Measurements from ENCODE around the gene ICAM3. TPM values are rescaled to one million over a fixed set of nuclear protein-coding genes. Genes with fewer than 3 reads are reported as not detected.

The ICAM3 gene
- total RNA-seq, 1 donor = 3.6 TPM

GRCh38 chr19:10318807-10319682 is 20.4 kb downstream of the ICAM3 start:
- Histone ChIP-seq H3K36me3 (ENCODE audit: insufficient read depth, low read length) (peaks cover 49% of the 10 kb centered on the region), H3K4me3 (ENCODE audit: insufficient read depth, low read length) (no peak overlapping the region), H3K4me2 (ENCODE audit: insufficient read depth, low read length) (no peak overlapping the region), H4K20me1 (ENCODE audit: insufficient read depth, low read length) (peaks cover 2% of the 10 kb centered on the region), H3K79me2 (ENCODE audit: insufficient read depth, low read length) (peaks cover 14% of the 10 kb centered on the region), H2AFZ (ENCODE audit: low read length) (no peak overlapping the region), H3K27me3 (ENCODE audit: insufficient read depth, low read length) (no peaks in the 10 kb centered on the region), H3K4me1 (ENCODE audit: insufficient read depth, low read length) (no peaks in the 10 kb centered on the region), H3K27ac (ENCODE audit: low read depth, low read length) (no peak overlapping the region), H3K9me3 (ENCODE audit: low read depth, low read length) (no peaks in the 10 kb centered on the region)
- peak; percentile 18 for DNase-seq (ENCODE audit: insufficient read length, low spot score, missing footprints)
- TF ChIP-seq CTCF (IDR thresholded peaks at IDR 0.05; ENCODE audit: extremely low read depth, low read depth, low read length) = no peak

DNA sequence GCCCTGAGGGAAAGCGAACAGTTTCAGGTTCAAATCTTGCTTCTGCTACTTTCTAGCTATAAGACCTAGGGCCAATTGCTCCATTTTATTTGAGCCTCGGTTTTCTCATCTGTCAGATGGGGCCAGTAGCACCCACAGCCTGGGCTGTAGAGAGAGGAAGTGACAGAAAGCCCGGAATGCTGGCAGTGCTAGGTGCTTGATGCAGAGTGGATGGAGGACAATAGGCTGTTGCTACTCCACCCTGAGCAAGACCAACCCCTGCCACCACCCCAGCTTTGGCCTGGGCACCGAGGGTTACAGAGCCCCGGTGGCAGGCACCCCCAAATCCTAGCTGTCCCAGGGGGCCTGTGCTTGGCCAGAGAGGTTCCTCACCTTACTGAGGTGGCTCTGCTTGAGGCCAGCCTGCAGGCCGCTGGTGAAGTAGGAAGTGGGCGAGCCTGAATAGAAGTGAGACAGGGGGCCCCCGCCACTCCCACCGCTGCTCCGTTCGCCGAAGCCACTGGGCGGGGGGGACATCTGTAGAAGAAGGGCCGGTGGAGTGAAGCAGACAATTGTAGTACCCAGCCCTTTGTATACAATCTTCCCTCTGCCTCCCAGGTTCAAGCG is 21.5 kb downstream of the ICAM3 start:
- Histone ChIP-seq H2AFZ (ENCODE audit: low read length) (no peak overlapping the region), H3K36me3 (ENCODE audit: insufficient read depth, low read length) (peaks cover 44% of the 10 kb centered on the region), H3K4me1 (ENCODE audit: insufficient read depth, low read length) (no peaks in the 10 kb centered on the region), H3K27me3 (ENCODE audit: insufficient read depth, low read length) (no peaks in the 10 kb centered on the region), H3K79me2 (ENCODE audit: insufficient read depth, low read length) (peaks cover 14% of the 10 kb centered on the region), H3K4me3 (ENCODE audit: insufficient read depth, low read length) (no peak overlapping the region), H4K20me1 (ENCODE audit: insufficient read depth, low read length) (peaks cover 2% of the 10 kb centered on the region), H3K4me2 (ENCODE audit: insufficient read depth, low read length) (no peak overlapping the region), H3K27ac (ENCODE audit: low read depth, low read length) (no peak overlapping the region), H3K9me3 (ENCODE audit: low read depth, low read length) (no peaks in the 10 kb centered on the region)
- peak; percentile 23 for DNase-seq (ENCODE audit: insufficient read length, low spot score, missing footprints)
- TF ChIP-seq CTCF (IDR thresholded peaks at IDR 0.05; ENCODE audit: extremely low read depth, low read depth, low read length) = no peak

DNA sequence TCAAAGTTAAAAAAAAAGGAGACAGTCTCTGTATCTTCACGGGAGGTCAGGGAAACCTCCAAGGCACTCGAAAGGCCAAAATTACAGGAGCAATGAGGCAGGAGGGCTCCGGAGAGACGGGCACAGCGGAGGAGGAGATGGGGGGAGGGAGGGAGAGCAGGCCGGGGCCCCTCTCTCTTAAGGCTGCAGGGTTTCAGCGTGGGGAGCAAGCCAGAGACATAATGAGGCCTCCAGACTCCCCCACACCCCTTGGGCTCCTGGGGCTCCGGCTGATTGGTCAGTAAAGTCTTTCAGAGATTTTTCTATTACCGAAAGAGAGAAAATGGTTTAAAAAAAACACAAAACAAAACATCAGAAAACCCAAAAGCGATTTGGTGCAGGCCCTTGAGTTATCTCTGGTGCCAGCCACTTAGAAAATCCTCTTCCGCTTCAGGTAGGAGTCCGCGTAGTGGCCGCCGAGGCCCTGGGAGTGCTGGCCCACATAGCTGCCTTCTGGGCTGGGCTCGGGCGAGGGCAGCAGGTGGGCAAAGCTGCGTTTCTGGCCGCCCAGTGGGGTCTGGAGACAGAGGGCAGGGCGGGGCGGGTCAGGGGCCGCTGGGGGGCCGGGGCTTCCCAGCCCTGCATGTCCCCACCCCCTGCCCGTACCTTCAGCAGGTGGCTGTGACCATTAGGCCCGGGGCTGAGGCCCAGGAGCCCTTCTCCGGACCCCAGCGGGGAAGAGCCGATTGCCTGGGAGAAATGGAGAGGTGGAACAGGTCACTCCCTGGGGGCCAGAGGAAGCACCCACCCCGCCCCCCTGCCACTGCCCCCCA is 22.2 kb downstream of the ICAM3 start:
- no peak for TF ChIP-seq CTCF (IDR thresholded peaks at IDR 0.05; ENCODE audit: extremely low read depth, low read depth, low read length)
- Histone ChIP-seq H3K79me2 (ENCODE audit: insufficient read depth, low read length) (peaks cover 14% of the 10 kb centered on the region), H2AFZ (ENCODE audit: low read length) (no peak overlapping the region), H3K4me3 (ENCODE audit: insufficient read depth, low read length) (no peak overlapping the region), H3K27ac (ENCODE audit: low read depth, low read length) (no peak overlapping the region), H3K9me3 (ENCODE audit: low read depth, low read length) (no peaks in the 10 kb centered on the region), H3K4me2 (ENCODE audit: insufficient read depth, low read length) (no peak overlapping the region), H3K4me1 (ENCODE audit: insufficient read depth, low read length) (no peaks in the 10 kb centered on the region), H4K20me1 (ENCODE audit: insufficient read depth, low read length) (peaks cover 2% of the 10 kb centered on the region), H3K36me3 (ENCODE audit: insufficient read depth, low read length) (peaks cover 40% of the 10 kb centered on the region), H3K27me3 (ENCODE audit: insufficient read depth, low read length) (no peaks in the 10 kb centered on the region)
- peak; percentile 74 for DNase-seq (ENCODE audit: insufficient read length, low spot score, missing footprints)

All from osteoblast (primary cell).